ENCODE measurements around the gene ABI1. TPM values are rescaled to one million over a fixed set of nuclear protein-coding genes. Genes with fewer than 3 reads are reported as not detected.

The ABI1 gene
- total and polyA plus RNA-seq, 3 donors from 2014 or later = 34.6 to 67.6 (median 48.0) TPM

- Histone ChIP-seq H3K4me1 (peaks cover 6% of the 10 kb centered on the region), H3K27me3 (no peaks in the 10 kb centered on the region), H3K27ac (no peak overlapping the region), H3K4me3 (no peak overlapping the region), H3K9me3 (no peaks in the 10 kb centered on the region), H3K36me3 (ENCODE audit: low read depth, missing control alignments) (no peaks in the 10 kb centered on the region)
- intact Hi-C loops (cut with DNase I; ENCODE audit: low total_unique reads) = no loop called here
- 80 to 91% methylated on average over 3 of the region's 3 CpGs for whole genome bisulfite sequencing, 2 donors
- no peak for DNase-seq
- TF ChIP-seq POLR2A (IDR thresholded peaks at IDR 0.05) = no peak
- TF ChIP-seq, protein P1, sequence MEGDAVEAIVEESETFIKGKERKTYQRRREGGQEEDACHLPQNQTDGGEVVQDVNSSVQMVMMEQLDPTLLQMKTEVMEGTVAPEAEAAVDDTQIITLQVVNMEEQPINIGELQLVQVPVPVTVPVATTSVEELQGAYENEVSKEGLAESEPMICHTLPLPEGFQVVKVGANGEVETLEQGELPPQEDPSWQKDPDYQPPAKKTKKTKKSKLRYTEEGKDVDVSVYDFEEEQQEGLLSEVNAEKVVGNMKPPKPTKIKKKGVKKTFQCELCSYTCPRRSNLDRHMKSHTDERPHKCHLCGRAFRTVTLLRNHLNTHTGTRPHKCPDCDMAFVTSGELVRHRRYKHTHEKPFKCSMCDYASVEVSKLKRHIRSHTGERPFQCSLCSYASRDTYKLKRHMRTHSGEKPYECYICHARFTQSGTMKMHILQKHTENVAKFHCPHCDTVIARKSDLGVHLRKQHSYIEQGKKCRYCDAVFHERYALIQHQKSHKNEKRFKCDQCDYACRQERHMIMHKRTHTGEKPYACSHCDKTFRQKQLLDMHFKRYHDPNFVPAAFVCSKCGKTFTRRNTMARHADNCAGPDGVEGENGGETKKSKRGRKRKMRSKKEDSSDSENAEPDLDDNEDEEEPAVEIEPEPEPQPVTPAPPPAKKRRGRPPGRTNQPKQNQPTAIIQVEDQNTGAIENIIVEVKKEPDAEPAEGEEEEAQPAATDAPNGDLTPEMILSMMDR (IDR thresholded peaks at IDR 0.05) = no peak
These were observed 5.6 kb downstream of the ABI1 start for GRCh38 chr10:26855186-26855585.

DNA sequence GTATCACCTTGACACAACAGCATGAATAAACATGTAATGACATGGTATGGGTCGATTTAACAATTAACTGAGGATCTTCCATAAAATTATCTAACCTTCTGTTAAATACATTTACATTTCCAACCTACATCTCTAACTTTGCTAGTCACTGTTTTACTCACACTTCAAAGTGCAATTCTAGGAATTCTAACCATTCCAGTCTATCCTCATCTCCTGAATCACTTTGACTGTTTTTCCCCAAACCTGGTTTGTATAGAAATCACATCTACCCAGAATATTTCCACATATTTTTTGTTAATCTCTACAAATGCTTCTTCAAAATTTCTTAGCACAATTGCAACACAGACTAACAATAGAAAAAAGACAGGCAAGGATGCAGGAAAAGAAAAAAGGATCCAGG, 6.2 kb downstream of the ABI1 start:
- Histone ChIP-seq H3K4me3 (no peak overlapping the region), H3K36me3 (ENCODE audit: low read depth, missing control alignments) (no peaks in the 10 kb centered on the region), H3K4me1 (peaks cover 6% of the 10 kb centered on the region), H3K27ac (no peak overlapping the region), H3K27me3 (no peaks in the 10 kb centered on the region), H3K9me3 (no peaks in the 10 kb centered on the region)
- no peak for DNase-seq
- WGBS, 2 donors = 57 to 64% methylated on average over 1 of the region's 1 CpG
- TF ChIP-seq POLR2A (IDR thresholded peaks at IDR 0.05) = no peak
- TF ChIP-seq, protein P1 (IDR thresholded peaks at IDR 0.05) = no peak
- intact Hi-C loops (cut with DNase I; ENCODE audit: low total_unique reads) = no loop called here

DNA sequence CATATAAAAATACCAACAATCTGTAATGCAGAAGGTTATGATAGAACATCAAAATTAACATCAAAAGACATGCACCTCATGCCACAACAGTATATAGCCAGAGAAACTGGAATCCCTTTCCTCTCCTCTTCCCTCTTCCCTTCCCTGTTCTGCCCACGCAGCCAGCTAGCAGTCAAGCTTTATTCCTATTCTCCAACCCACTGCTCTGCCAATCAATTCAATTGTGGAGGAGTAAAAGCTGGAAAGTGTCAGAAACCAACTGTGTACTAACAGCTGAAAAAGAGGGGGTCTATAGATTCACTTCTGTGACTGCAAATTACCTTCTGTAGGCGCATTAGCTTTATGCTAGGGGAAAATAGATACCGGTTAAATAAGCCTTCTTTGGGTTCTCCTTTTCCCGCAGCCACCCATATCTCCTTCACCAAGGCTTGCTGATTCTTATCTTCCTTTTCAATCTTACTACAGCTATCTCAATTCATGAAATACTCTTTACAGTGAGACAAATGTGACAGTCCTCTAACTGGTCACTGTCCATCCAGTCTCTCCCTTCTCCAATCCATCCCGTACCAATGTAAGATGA, 16.3 kb downstream of the ABI1 start:
- TF ChIP-seq, protein P1 (IDR thresholded peaks at IDR 0.05) = no peak
- no peak for TF ChIP-seq POLR2A (IDR thresholded peaks at IDR 0.05)
- no peaks in the 10 kb centered on the region for H3K27me3 ChIP-seq
- no peak for DNase-seq
- intact Hi-C loops (cut with DNase I; ENCODE audit: low total_unique reads) = no loop called here
- WGBS, 2 donors = 73 to 80% methylated on average over 5 of the region's 5 CpGs
- no peaks in the 10 kb centered on the region for H3K9me3 ChIP-seq
- H3K4me3 ChIP-seq = no peak overlapping the region
- H3K4me1 ChIP-seq = no peaks in the 10 kb centered on the region
- no peaks in the 10 kb centered on the region for H3K36me3 ChIP-seq (ENCODE audit: low read depth, missing control alignments)
- no peak overlapping the region for H3K27ac ChIP-seq

- no peaks in the 10 kb centered on the region for H3K27me3 ChIP-seq
- H3K36me3 ChIP-seq (ENCODE audit: low read depth, missing control alignments) = no peaks in the 10 kb centered on the region
- H3K27ac ChIP-seq = no peak overlapping the region
- intact Hi-C loops (cut with DNase I; ENCODE audit: low total_unique reads) = no loop called here
- TF ChIP-seq, protein P1 (IDR thresholded peaks at IDR 0.05) = no peak
- TF ChIP-seq POLR2A (IDR thresholded peaks at IDR 0.05) = no peak
- no peak for DNase-seq
- H3K4me3 ChIP-seq = no peak overlapping the region
- no peaks in the 10 kb centered on the region for H3K4me1 ChIP-seq
- no peaks in the 10 kb centered on the region for H3K9me3 ChIP-seq
- WGBS, 2 donors = 62 to 76% methylated on average over 3 of the region's 3 CpGs
These were observed 17.0 kb downstream of the ABI1 start for GRCh38 chr10:26843736-26844135.

DNA sequence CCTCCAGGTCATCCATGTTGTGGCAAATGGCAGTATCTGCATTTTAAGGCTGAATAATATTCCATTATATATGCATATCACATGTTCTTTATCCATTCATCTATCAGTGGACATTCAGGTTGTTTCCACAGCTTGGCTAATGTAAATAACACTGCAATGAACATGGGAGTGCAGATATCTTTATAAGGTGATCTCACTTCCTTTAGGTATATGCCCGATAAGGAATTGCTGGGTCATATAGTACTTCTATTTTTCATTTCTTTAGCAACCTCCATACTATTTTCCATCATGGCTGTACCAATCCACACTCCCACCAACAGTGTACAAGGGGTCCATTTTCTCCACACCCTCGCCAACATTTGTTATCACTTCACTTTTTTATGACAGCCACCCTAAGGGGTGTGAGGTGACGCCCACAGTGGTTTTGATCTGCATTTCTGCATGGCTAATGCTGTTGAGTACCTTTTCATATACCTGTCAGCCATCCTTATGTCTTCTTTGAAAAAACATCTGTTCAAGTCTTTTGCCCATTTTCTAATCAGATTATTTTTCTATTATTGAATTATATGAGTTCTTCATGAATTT, 18.9 kb downstream of the ABI1 start:
- TF ChIP-seq POLR2A (IDR thresholded peaks at IDR 0.05) = no peak
- TF ChIP-seq, protein P1 (IDR thresholded peaks at IDR 0.05) = no peak
- no peak for DNase-seq
- intact Hi-C loops (cut with DNase I; ENCODE audit: low total_unique reads) = no loop called here
- Histone ChIP-seq H3K27me3 (no peaks in the 10 kb centered on the region), H3K9me3 (no peaks in the 10 kb centered on the region), H3K4me3 (no peak overlapping the region), H3K27ac (no peak overlapping the region), H3K36me3 (ENCODE audit: low read depth, missing control alignments) (no peaks in the 10 kb centered on the region), H3K4me1 (no peaks in the 10 kb centered on the region)
- 79 to 90% methylated on average over 3 of the region's 3 CpGs for WGBS, 2 donors

Data from testis (tissue), 3 donors.